Thoracic aorta (tissue), 2 donors: ENCODE results near the gene DOCK10. TPM values are rescaled to one million over a fixed set of nuclear protein-coding genes. Genes with fewer than 3 reads are reported as not detected.
A peak's percentile ranks its signal among the peaks of the same experiment; 100 is the strongest.

Experiments
- ATAC-seq: fragments of 150-250 bp; one replicate; pipeline ENCODE4 v1.8.0; 2017; ENCODE audit warnings: low read depth; ENCODE audit not compliant: insufficient number of reproducible peaks, low FRiP score
- DNase-seq: peaks from one replicate; pipeline ENCODE4 v3.0.0-alpha.2; 2020; ENCODE audit warnings: low spot score
- H3K27ac ChIP-seq, 2 donors: fragments of 200-600 bp; sonication (generic); 1 replicate in 1 of 2; 2 replicates in 1 of 2; pipeline ENCODE4 v1.5.1; 2016; ENCODE audit warnings: mild to moderate bottlenecking in 2 of 2, moderate library complexity in 2 of 2
- H3K27me3 ChIP-seq: fragments of 200-600 bp; sonication (generic); replicated peaks from 2 replicates; pipeline ENCODE4 v1.6.0; 2016; ENCODE audit warnings: mild to moderate bottlenecking; ENCODE audit not compliant: insufficient read depth
- H3K36me3 ChIP-seq: fragments of 200-600 bp; sonication (generic); one replicate; pipeline ENCODE4 v1.5.1; 2016
- H3K4me1 ChIP-seq, 2 donors: fragments of 200-600 bp; sonication (generic); 1 replicate in 1 of 2; 2 replicates in 1 of 2; pipeline versions ENCODE4 v1.5.1 to v1.6.0; 2016; ENCODE audit warnings: low read depth in 2 of 2, mild to moderate bottlenecking in 1 of 2; ENCODE audit not compliant: control insufficient read depth in 1 of 2
- H3K4me3 ChIP-seq: fragments of 200-600 bp; sonication (generic); 2 replicates; pipeline ENCODE4 v1.5.1; 2016; ENCODE audit warnings: mild to moderate bottlenecking
- H3K9me3 ChIP-seq: fragments of 200-600 bp; sonication (generic); 2 replicates; pipeline ENCODE4 v1.5.1; 2016
- CTCF ChIP-seq: fragments of 200-600 bp; sonication (generic); IDR thresholded peaks from one replicate; pipeline ENCODE4 v1.5.1; 2019; ENCODE audit warnings: antibody characterized with exemption
- total RNA-seq, 2 donors: library from RNA; depleted of rRNA; stranded (reverse); fragments of >200 nt; gene quantifications; one replicate each; pipeline versions ENCODE4 v1.1.0 to v1.2.3, GENCODE V29; 2016

Gene DOCK10
- total RNA-seq, 2 donors from 2014 or later, result 44.9 to 53.0 TPM

GRCh38 chr2:224778474-224778877 lies 263.8 kb downstream of the DOCK10 start:
- Histone ChIP-seq H3K27me3 (no peaks in the 10 kb centered on the region), H3K4me1 (no peaks in the 10 kb centered on the region), H3K27ac (no peak overlapping the region), H3K4me3 (no peak overlapping the region), H3K36me3 (peaks cover 10% of the 10 kb centered on the region), H3K9me3 (no peaks in the 10 kb centered on the region)
- ATAC-seq (no peak), DNase-seq (no peak)
- peak; percentile 72 for TF ChIP-seq CTCF

GRCh38 chr2:224777559-224777930 lies 264.7 kb downstream of the DOCK10 start:
- Histone ChIP-seq H3K36me3 (peaks cover 12% of the 10 kb centered on the region), H3K27ac (no peak overlapping the region), H3K27me3 (no peaks in the 10 kb centered on the region), H3K9me3 (no peaks in the 10 kb centered on the region), H3K4me1 (no peaks in the 10 kb centered on the region), H3K4me3 (no peak overlapping the region)
- ATAC-seq (no peak), DNase-seq (no peak)
- TF ChIP-seq CTCF, result no peak

- no peak for TF ChIP-seq CTCF
- no peaks in the 10 kb centered on the region for H3K4me1 ChIP-seq
- no peak overlapping the region for H3K27ac ChIP-seq
- H3K9me3 ChIP-seq, result no peaks in the 10 kb centered on the region
- ATAC-seq (no peak), DNase-seq (no peak)
- no peak overlapping the region for H3K4me3 ChIP-seq
- H3K27me3 ChIP-seq, result no peaks in the 10 kb centered on the region
- peaks cover 12% of the 10 kb centered on the region for H3K36me3 ChIP-seq
These were observed 265.3 kb downstream of the DOCK10 start for GRCh38 chr2:224776795-224777558.

GRCh38 chr2:224775647-224776046 lies 266.6 kb downstream of the DOCK10 start:
- DNase-seq (no peak), ATAC-seq (no peak)
- no peak overlapping the region for H3K27ac ChIP-seq
- no peak overlapping the region for H3K4me3 ChIP-seq
- TF ChIP-seq CTCF, result no peak
- no peaks in the 10 kb centered on the region for H3K9me3 ChIP-seq
- H3K27me3 ChIP-seq, result no peaks in the 10 kb centered on the region
- H3K4me1 ChIP-seq, result no peaks in the 10 kb centered on the region
- peaks cover 12% of the 10 kb centered on the region for H3K36me3 ChIP-seq

- Histone ChIP-seq H3K27me3 (no peaks in the 10 kb centered on the region), H3K4me1 (no peaks in the 10 kb centered on the region), H3K36me3 (peaks cover 21% of the 10 kb centered on the region), H3K9me3 (no peaks in the 10 kb centered on the region), H3K4me3 (no peak overlapping the region), H3K27ac (no peak overlapping the region)
- TF ChIP-seq CTCF, result no peak
- no peak for ATAC-seq
- no peak for DNase-seq
These were observed 267.5 kb downstream of the DOCK10 start for GRCh38 chr2:224774735-224775134.
